HCT116 (cell line): ENCODE results near the gene UCKL1.

ENCODE experiments used
- POLR2A ChIP-seq: IDR thresholded peaks from 2 replicates; pipeline ENCODE4 v1.7.0; 2011; ENCODE audit warnings: borderline replicate concordance; ENCODE audit not compliant: insufficient read depth, insufficient read length; ENCODE audit errors: extremely low read depth
- TF ChIP-seq, protein P1 (sequence below), 3 experiments: fragments of 200-600 bp in 1 of 3; sonication (generic) in 1 of 3; IDR thresholded peaks in 2 of 3; conservative IDR thresholded peaks in 1 of 3; 2 replicates each; pipeline ENCODE4 v1.5.1; 2012 to 2017; ENCODE audit warnings: low read depth in 2 of 3, low read length in 2 of 3, antibody characterized with exemption in 1 of 3, borderline replicate concordance in 1 of 3, control low read depth in 1 of 3, mild to moderate bottlenecking in 1 of 3, mixed read lengths in 1 of 3, mixed run types in 1 of 3, moderate library complexity in 1 of 3; ENCODE audit not compliant: insufficient read depth in 1 of 3

GRCh38 chr20:63969838-63970713, 13.9 kb upstream of the UCKL1 start, which contains the start of gene ZNF512B:
- TF ChIP-seq, protein P1, sequence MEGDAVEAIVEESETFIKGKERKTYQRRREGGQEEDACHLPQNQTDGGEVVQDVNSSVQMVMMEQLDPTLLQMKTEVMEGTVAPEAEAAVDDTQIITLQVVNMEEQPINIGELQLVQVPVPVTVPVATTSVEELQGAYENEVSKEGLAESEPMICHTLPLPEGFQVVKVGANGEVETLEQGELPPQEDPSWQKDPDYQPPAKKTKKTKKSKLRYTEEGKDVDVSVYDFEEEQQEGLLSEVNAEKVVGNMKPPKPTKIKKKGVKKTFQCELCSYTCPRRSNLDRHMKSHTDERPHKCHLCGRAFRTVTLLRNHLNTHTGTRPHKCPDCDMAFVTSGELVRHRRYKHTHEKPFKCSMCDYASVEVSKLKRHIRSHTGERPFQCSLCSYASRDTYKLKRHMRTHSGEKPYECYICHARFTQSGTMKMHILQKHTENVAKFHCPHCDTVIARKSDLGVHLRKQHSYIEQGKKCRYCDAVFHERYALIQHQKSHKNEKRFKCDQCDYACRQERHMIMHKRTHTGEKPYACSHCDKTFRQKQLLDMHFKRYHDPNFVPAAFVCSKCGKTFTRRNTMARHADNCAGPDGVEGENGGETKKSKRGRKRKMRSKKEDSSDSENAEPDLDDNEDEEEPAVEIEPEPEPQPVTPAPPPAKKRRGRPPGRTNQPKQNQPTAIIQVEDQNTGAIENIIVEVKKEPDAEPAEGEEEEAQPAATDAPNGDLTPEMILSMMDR (IDR thresholded peaks at IDR 0.05 in 2 of 3, conservative IDR thresholded peaks at IDR 0.05 in 1 of 3; ENCODE audit: borderline replicate concordance in 1 of 3, insufficient read depth in 1 of 3, low read depth in 2 of 3, low read length in 2 of 3) = no peak
- TF ChIP-seq POLR2A = no peak
